ENCODE results near the gene ZNF778. TPM values are rescaled to one million over a fixed set of nuclear protein-coding genes. Genes with fewer than 3 reads are reported as not detected.
"Not testable (repeated sequence)": the region's sequence is repeated elsewhere in the genome, so short reads cannot be mapped to it uniquely, and the experiment has no call there.

The ZNF778 gene
- total RNA-seq, 2 donors from 2014 or later, result 4.9 to 5.6 TPM

GRCh38 chr16:89246383-89246902 is 28.9 kb downstream of the ZNF778 start:
- H3K36me3 ChIP-seq (replicated peaks in 1 of 2; ENCODE audit: insufficient read depth in 1 of 2, low read depth in 2 of 2), result no peaks in the 10 kb centered on the region
- H3K27me3 ChIP-seq, result no peaks in the 10 kb centered on the region
- ATAC-seq (no peak), DNase-seq (no peak)
- peak overlapping the region in 1 of 2 donors; percentile 31 for H3K4me3 ChIP-seq
- intact Hi-C loops (cut with DNase I), result loop anchor here (10.0 kb wide), 1 partner anchor 258 kb away; the partner anchor contains the start of gene SPG7
- WGBS, 2 donors, result 46 to 47% methylated on average over 13 of the region's 13 CpGs
- H3K9me3 ChIP-seq, result no peaks in the 10 kb centered on the region
- no peak overlapping the region for H3K27ac ChIP-seq
- peaks cover 23% of the 10 kb centered on the region for H3K4me1 ChIP-seq
- TF ChIP-seq POLR2A (IDR thresholded peaks at IDR 0.05) (no peak), CTCF (IDR thresholded peaks at IDR 0.05) (no peak)

GRCh38 chr16:89246903-89247733 is 29.6 kb downstream of the ZNF778 start:
- no peaks in the 10 kb centered on the region for H3K36me3 ChIP-seq (replicated peaks in 1 of 2; ENCODE audit: insufficient read depth in 1 of 2, low read depth in 2 of 2)
- no peaks in the 10 kb centered on the region for H3K9me3 ChIP-seq
- intact Hi-C loops (cut with DNase I), result loop anchor here (10.0 kb wide), 1 partner anchor 258 kb away; the partner anchor contains the start of gene SPG7
- DNase-seq, result peak; percentile 87 to 95 (median 90)
- WGBS, 2 donors, result 3 to 5% methylated on average over 22 to 48 of the region's 78 CpGs
- peak; percentile 93 for ATAC-seq
- no peaks in the 10 kb centered on the region for H3K27me3 ChIP-seq
- H3K27ac ChIP-seq, result peak overlapping the region in 2 of 4 donors; percentile 46 to 50
- peaks cover 19% of the 10 kb centered on the region for H3K4me1 ChIP-seq
- H3K4me3 ChIP-seq, result peak overlapping the region; percentile 31 to 32
- peak in 2 of 3 donors; percentile 18 to 30 for TF ChIP-seq POLR2A (IDR thresholded peaks at IDR 0.05)
- TF ChIP-seq CTCF (IDR thresholded peaks at IDR 0.05), result no peak

GRCh38 chr16:89247734-89248075 is 30.2 kb downstream of the ZNF778 start:
- Histone ChIP-seq H3K4me1 (peaks cover 18% of the 10 kb centered on the region), H3K27ac (peak overlapping the region in 2 of 4 donors; percentile 32 to 46)
- not testable (repeated sequence) for DNase-seq; H3K9me3 ChIP-seq; H3K4me3 ChIP-seq; H3K36me3 ChIP-seq (replicated peaks in 1 of 2; ENCODE audit: insufficient read depth in 1 of 2, low read depth in 2 of 2); H3K27me3 ChIP-seq
- intact Hi-C loops (cut with DNase I), result loop anchor here (10.0 kb wide), 1 partner anchor 257 kb away; the partner anchor contains the start of gene SPG7
- ATAC-seq, result peak; percentile 68
- 2% methylated on average over 29 of the region's 45 CpGs; no CpG with 5 or more reads in 1 of the 2 donors for WGBS, 2 donors

- DNase-seq (no peak), ATAC-seq (no peak)
- TF ChIP-seq POLR2A (IDR thresholded peaks at IDR 0.05), result no peak
- no peak for TF ChIP-seq CTCF (IDR thresholded peaks at IDR 0.05)
- intact Hi-C loops (cut with DNase I), result loop anchor here (10.0 kb wide), 1 partner anchor 256 kb away; the partner anchor contains the start of gene SPG7
- Histone ChIP-seq H3K4me3 (no peak overlapping the region), H3K4me1 (peaks cover 14% of the 10 kb centered on the region), H3K36me3 (replicated peaks in 1 of 2; ENCODE audit: insufficient read depth in 1 of 2, low read depth in 2 of 2) (no peaks in the 10 kb centered on the region), H3K27ac (no peak overlapping the region), H3K9me3 (no peaks in the 10 kb centered on the region), H3K27me3 (no peaks in the 10 kb centered on the region)
- WGBS, 2 donors, result 57 to 72% methylated on average over 36 to 69 of the region's 69 CpGs
Observed at GRCh38 chr16:89248196-89248982, 30.9 kb downstream of the ZNF778 start.

Measured in body of pancreas (tissue), 4 donors.